ENCODE measurements around the gene CAPN14.

DNA sequence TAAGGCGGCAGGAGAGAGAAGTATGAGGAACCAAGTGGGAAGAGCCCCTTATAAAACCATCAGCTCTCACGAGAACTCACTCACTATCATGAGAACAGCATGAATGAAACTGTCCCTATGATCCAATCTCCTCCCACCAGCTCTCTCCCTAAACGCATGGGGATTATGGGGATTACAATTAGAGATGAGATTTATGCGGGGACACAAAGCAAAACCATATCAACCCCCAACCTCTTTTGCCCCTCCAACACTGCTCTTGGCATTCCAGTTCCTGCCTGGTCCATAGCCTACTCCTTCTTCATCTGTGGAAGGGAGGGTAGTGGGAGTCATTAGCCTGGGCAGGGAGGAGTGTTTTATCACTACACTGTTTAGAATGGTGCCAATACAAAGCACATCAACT, 15.3 kb upstream of the CAPN14 start:
- TF ChIP-seq EP300 (IDR thresholded peaks at IDR 0.05): no peak
- TF ChIP-seq, protein P1, sequence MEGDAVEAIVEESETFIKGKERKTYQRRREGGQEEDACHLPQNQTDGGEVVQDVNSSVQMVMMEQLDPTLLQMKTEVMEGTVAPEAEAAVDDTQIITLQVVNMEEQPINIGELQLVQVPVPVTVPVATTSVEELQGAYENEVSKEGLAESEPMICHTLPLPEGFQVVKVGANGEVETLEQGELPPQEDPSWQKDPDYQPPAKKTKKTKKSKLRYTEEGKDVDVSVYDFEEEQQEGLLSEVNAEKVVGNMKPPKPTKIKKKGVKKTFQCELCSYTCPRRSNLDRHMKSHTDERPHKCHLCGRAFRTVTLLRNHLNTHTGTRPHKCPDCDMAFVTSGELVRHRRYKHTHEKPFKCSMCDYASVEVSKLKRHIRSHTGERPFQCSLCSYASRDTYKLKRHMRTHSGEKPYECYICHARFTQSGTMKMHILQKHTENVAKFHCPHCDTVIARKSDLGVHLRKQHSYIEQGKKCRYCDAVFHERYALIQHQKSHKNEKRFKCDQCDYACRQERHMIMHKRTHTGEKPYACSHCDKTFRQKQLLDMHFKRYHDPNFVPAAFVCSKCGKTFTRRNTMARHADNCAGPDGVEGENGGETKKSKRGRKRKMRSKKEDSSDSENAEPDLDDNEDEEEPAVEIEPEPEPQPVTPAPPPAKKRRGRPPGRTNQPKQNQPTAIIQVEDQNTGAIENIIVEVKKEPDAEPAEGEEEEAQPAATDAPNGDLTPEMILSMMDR (IDR thresholded peaks at IDR 0.05): no peak

All from upper lobe of left lung (tissue), 4 donors.